ENCODE results near the gene ESR1.

ESR1 gene

DNA sequence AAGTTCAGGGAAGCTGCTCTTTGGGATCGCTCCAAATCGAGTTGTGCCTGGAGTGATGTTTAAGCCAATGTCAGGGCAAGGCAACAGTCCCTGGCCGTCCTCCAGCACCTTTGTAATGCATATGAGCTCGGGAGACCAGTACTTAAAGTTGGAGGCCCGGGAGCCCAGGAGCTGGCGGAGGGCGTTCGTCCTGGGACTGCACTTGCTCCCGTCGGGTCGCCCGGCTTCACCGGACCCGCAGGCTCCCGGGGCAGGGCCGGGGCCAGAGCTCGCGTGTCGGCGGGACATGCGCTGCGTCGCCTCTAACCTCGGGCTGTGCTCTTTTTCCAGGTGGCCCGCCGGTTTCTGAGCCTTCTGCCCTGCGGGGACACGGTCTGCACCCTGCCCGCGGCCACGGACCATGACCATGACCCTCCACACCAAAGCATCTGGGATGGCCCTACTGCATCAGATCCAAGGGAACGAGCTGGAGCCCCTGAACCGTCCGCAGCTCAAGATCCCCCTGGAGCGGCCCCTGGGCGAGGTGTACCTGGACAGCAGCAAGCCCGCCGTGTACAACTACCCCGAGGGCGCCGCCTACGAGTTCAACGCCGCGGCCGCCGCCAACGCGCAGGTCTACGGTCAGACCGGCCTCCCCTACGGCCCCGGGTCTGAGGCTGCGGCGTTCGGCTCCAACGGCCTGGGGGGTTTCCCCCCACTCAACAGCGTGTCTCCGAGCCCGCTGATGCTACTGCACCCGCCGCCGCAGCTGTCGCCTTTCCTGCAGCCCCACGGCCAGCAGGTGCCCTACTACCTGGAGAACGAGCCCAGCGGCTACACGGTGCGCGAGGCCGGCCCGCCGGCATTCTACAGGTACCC is at the start of gene ESR1:
Gene ESR1, plus strand, starts transcription at position 170 of the 858 bp plus-strand sequence. Its CDS starts 231 bp downstream, at position 401.
- peak in 1 of 2 donors; percentile 18 for ATAC-seq

DNA sequence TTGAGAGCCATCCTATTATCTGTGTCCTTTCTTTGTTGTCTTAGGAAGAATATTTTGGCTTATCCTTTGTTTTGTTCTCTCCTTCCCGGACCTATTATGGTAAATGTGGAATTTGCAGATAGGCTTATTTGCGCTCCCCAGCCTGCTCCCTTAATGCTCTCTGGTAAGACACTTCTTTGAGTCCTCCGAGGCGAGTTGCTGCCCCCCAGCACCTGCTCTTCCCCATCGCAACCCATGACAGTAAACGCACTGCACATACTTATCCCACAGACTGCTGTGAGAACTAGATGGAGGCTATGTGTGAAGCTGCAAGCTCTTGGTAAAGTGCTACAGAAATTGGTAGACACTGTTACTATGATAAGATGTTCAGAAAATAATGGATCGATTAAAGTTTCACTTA is 47.0 kb upstream of the ESR1 start:
- no peak for ATAC-seq

- no peak for ATAC-seq
These were observed 45.6 kb upstream of the ESR1 start for GRCh38 chr6:151761851-151762250.

GRCh38 chr6:151762817-151763216 is 44.7 kb upstream of the ESR1 start:
- ATAC-seq = no peak

GRCh38 chr6:151763303-151763702 is 44.2 kb upstream of the ESR1 start:
- ATAC-seq = no peak

- peak in 1 of 2 donors; percentile 48 for ATAC-seq
These were observed 43.4 kb upstream of the ESR1 start for GRCh38 chr6:151763938-151764680.

DNA sequence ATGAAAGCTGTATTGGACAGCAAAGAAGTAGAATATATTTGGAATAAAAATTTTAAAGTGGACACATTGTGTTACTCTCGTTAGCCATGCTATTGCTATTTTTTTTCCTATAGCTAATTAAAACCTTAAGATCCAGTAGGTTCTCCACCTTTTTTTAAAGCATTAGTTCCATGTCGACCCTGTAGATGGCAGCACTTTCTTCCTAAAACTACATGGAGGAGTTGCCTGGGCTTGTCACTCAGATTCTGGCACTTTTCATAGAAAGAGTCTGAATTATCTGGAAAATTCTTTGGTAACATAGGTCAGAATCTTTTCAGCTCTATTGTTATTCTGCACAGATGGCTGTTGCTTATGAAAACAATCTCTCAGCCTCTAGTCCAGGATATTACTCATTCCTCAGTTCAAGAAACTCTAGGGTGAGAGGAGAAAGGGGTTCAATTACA is 42.0 kb upstream of the ESR1 start:
- peak in 1 of 2 donors; percentile 33 for ATAC-seq

DNA sequence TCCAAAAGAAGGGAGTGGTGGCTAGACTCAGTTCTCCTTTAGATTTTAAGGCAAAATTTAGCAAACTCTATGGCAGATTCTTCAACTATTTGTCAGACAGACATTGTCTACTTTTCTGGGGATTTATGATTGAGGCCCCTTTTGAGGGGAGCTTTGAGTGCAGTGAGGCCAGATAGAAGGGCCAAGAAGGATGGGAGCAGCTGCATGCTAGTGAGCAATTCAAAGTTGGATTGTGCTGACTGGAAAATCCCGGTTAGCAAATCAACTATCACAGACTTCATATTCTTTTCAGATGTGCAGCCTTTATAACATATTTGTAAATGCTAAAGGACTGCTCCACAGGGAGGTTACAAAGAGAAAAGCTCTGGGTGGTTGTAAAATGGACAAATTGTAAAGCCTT is 35.0 kb upstream of the ESR1 start:
- ATAC-seq = no peak

GRCh38 chr6:151773382-151773781 is 34.1 kb upstream of the ESR1 start:
- ATAC-seq = no peak

DNA sequence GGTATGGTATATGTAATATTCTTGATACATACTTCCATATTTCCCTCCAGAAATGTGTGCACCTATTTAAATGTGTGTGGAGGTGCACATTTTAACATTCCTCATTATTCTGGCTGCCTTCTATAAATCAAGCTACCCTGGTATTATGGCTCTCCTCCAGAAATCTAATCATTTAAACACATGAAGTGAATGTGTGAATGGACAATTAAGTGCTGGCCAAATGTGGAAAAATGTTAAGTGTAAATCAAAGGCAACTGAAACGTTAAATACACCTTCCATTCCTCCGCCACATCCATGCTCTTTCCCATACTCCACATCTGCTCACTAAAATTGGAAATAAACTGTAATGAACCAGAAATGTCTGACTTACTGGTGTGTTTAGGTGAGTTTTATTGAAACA is 24.9 kb upstream of the ESR1 start:
- no peak for ATAC-seq

GRCh38 chr6:151783692-151784091 is 23.8 kb upstream of the ESR1 start:
- ATAC-seq = no peak

DNA sequence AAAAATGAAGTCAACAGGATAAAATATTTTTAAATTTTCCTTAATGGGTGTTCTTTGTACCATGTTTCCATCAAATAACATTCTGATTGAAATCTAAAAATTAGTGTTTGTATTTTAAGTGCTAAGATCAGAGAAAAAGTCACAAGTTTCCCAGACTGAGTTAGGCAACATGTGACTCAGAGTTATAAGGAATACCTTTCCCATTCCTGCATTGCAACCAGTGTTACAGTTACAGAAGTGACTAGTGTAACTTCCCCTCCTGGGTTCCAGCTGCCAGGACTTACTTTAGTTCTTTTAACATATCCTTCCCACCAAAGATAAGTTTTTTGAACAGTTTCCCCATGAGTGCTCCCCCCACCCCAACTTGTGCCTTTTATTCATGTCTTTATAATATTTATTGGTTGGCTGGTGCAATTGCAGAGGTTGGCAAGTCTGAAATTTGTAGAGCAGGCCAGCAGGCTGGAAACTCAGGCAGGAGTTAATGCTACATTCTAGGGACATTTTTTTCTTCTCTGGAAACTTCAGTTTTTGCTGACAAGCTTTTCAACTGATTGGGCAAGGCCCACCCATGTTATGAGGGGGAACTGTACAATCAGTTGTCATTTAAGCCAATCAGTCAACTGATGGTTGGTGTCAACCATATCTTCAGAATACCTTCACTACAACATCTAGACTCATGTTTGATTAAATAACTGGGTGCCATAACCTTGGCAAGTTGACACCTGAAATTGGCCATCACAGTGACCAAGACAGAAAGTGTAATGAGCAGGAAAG is 22.9 kb upstream of the ESR1 start:
- no peak for ATAC-seq

DNA sequence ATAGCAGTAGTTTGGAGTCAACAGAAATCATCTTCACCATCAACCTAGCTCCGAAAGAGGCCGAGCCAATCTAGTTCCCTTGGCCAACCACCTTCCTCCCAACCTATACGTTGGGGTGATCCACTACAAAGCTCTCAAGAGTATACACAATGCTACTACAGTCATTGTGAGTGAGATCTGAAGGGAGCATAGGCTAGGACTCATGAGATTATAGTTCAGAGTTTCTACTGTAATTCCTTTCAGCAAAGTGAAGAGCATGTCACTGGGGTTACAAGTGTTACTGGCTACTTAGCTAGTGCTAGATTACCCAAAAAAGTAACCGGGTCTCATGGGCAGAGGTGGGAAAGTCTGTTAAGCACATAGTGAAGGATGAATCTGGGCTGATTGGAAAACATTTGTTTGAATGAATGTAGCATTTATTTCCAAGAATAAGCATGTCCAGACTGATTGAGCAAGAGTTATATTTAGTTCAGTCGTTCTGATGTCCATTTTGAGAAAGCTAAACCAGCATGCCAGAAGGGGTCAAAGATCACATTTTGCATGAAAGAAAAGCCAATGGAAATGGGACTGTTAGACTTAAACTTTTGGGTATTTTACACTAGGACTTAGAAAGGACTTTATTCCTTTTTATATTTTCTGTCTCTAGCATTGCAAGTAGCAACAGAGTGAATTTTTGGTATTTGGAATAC is 10.5 kb upstream of the ESR1 start:
- ATAC-seq = no peak

DNA sequence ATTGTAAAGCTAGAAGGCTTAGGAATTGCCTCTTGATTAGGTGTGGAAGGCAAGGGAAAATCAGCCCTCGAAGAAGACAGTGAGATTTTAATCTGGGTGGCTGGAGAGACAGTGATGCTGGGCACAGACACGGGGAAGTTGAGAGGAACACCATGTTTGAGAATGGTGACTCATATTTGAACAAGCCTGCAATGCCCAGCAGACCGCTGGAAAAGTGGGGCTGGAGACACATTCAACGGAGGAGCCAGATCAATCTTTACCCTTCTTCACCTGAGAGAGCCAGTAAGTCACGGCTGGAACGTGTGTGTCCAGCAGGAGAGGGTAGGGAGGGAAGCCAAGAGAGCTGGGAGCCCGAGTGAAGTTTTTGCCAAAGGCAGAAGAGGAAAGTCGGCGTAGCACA is 3.7 kb upstream of the ESR1 start:
- ATAC-seq = no peak

DNA sequence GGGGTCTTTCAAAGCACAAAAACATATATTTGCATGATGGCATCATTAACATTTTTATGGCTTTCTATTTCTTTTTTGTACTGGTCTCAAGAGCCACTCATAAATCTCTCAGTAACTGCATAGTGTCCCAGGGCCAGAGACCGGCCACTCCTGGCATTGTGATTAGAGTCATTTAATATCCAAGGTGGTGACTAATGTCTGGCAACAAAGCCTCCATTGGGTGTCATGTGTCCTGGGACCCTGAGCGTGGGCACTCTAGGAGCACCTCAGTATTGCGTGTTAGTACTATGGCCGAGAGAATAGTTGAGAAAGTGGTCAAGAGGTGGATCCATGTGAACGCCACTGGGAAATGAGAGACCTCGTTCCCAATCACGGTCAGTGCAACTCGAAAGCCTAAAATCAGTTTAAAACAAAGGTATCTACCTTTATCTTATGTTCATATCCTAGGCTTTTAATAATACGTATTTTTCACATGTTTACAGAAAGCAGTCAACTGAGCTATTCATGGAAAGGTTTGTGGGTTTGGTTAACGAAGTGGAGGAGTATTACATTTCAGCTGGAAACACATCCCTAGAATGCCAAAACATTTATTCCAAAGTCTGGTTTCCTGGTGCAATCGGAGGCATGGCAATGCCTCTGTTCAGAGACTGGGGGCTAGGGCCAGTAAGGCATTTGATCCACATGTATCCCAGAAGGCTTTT is 2.7 kb upstream of the ESR1 start:
- ATAC-seq = no peak

DNA sequence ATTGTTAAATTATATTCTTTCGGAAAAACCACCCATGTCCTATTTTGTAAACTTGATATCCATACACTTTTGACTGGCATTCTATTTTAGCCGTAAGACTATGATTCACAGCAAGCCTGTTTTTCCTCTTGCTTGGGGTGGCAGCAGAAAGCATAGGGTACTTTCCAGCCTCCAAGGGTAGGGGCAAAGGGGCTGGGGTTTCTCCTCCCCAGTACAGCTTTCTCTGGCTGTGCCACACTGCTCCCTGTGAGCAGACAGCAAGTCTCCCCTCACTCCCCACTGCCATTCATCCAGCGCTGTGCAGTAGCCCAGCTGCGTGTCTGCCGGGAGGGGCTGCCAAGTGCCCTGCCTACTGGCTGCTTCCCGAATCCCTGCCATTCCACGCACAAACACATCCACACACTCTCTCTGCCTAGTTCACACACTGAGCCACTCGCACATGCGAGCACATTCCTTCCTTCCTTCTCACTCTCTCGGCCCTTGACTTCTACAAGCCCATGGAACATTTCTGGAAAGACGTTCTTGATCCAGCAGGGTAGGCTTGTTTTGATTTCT is 2.1 kb upstream of the ESR1 start:
- no peak for ATAC-seq

DNA sequence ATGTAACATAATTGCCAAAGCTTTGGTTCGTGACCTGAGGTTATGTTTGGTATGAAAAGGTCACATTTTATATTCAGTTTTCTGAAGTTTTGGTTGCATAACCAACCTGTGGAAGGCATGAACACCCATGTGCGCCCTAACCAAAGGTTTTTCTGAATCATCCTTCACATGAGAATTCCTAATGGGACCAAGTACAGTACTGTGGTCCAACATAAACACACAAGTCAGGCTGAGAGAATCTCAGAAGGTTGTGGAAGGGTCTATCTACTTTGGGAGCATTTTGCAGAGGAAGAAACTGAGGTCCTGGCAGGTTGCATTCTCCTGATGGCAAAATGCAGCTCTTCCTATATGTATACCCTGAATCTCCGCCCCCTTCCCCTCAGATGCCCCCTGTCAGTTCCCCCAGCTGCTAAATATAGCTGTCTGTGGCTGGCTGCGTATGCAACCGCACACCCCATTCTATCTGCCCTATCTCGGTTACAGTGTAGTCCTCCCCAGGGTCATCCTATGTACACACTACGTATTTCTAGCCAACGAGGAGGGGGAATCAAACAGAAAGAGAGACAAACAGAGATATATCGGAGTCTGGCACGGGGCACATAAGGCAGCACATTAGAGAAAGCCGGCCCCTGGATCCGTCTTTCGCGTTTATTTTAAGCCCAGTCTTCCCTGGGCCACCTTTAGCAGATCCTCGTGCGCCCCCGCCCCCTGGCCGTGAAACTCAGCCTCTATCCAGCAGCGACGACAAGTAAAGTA is 547 bp upstream of the ESR1 start:
- no peak for ATAC-seq

GRCh38 chr6:151808371-151809241 is 1.1 kb downstream of the ESR1 start:
- no peak for ATAC-seq

DNA sequence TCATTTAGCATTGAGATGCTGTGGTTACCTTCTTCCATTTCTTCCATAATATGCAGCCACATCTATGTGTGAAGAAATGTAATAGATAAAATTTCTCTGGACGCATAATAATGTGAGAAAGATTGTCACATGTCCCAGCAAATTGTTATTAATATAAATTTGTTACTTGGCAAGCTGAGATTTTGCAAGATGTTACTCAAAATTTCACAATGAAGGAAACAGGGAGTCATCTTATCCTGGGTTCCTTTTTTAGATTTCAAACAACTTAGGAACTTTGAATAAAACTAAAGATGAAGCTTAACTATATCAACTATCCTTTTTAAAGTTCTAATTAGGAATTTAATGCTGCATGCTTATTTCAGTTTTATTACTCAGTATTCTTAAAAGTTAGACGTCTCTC is 3.6 kb downstream of the ESR1 start:
- no peak for ATAC-seq

DNA sequence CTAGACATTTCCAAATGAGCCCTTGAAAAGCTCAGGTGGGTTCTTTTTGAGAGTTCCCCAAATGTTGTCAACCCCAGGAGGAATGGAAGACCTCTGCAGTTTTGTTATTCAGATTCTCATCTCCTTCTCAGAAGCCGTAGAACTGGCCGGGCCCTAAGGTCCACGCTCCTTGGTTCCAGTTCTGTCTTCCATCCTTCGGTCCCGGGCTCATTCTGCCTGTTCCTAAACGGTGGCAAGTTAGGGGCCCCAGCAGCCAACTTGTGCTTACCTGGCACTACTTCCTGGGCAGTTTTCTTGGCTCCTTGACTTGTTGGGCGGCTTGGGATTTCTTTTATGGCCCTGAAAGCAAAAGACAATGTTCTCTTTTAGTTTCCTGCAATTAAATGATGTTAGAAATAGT is 6.4 kb downstream of the ESR1 start:
- no peak for ATAC-seq

All from activated CD4-positive, CD25-positive, alpha-beta regulatory T cell treated with anti-CD3 and anti-CD28 coated beads, Interleukin-2, amount 50 U/mL, for 24 hours (primary cell).